ENCODE data around the gene PDZRN4. TPM values are rescaled to one million over a fixed set of nuclear protein-coding genes. Genes with fewer than 3 reads are reported as not detected.

Gene PDZRN4
- total RNA-seq, 2 experiments from 2014 or later = not detected

GRCh38 chr12:41334390-41334789, 146.3 kb downstream of the PDZRN4 start:
- ChIA-PET CTCF (no interaction called here), POLR2A (no interaction called here)
- no peak overlapping the region for H3K4me3 Mint-ChIP-seq

DNA sequence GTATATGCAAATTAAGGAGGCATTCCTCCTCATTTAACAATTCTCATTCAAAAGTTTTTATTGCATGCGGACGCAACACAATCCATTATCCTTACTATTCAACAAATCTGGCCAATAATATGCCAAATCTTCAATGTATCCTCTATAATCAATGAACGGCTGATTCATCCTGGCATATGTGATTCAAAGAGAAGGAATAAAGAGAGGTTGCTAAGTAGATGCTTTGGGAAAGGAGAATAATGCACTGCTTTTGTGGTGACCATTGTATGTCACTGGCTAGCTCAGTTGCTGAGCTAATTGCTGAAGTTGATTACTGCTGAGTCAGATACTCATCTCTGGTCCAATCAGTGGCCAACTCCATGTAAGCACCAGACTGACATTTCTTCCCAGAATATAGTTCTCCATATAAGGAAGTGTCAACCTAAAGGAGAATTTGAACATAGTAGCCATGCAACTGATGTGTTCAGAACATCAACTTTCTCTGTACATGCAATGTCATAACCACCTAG, 148.0 kb downstream of the PDZRN4 start:
- no peak for DNase-seq
- Mint-ChIP-seq H3K36me3 (ENCODE audit: low read depth) (no peaks in the 10 kb centered on the region), H3K4me3 (no peak overlapping the region), H3K9me3 (ENCODE audit: insufficient read depth) (no peaks in the 10 kb centered on the region), H3K27ac (no peak overlapping the region), H3K4me1 (ENCODE audit: low read depth) (no peaks in the 10 kb centered on the region), H3K27me3 (ENCODE audit: low read depth) (no peaks in the 10 kb centered on the region)
- no peak for ATAC-seq
- ChIA-PET POLR2A (no interaction called here), CTCF (no interaction called here)

More at GRCh38 chr12:41334390-41334789, 146.3 kb downstream of the PDZRN4 start:
- H3K27me3 Mint-ChIP-seq (ENCODE audit: low read depth) = no peaks in the 10 kb centered on the region
- ATAC-seq (no peak), DNase-seq (no peak)
- no peak overlapping the region for H3K27ac Mint-ChIP-seq
- no peaks in the 10 kb centered on the region for H3K9me3 Mint-ChIP-seq (ENCODE audit: insufficient read depth)
- no peaks in the 10 kb centered on the region for H3K4me1 Mint-ChIP-seq (ENCODE audit: low read depth)
- no peaks in the 10 kb centered on the region for H3K36me3 Mint-ChIP-seq (ENCODE audit: low read depth)

- DNase-seq = no peak
- H3K4me1 Mint-ChIP-seq (ENCODE audit: low read depth) = no peaks in the 10 kb centered on the region
- POLR2A ChIA-PET = no interaction called here
- CTCF ChIA-PET = no interaction called here
- H3K9me3 Mint-ChIP-seq (ENCODE audit: insufficient read depth) = no peaks in the 10 kb centered on the region
- no peak for ATAC-seq
- H3K27ac Mint-ChIP-seq = no peak overlapping the region
- H3K36me3 Mint-ChIP-seq (ENCODE audit: low read depth) = no peaks in the 10 kb centered on the region
- no peaks in the 10 kb centered on the region for H3K27me3 Mint-ChIP-seq (ENCODE audit: low read depth)
- H3K4me3 Mint-ChIP-seq = no peak overlapping the region
Observed at GRCh38 chr12:41339784-41340183, 151.7 kb downstream of the PDZRN4 start.

- POLR2A ChIA-PET = no interaction called here
- ATAC-seq (no peak), DNase-seq (no peak)
- no peaks in the 10 kb centered on the region for H3K36me3 Mint-ChIP-seq (ENCODE audit: low read depth)
- H3K27me3 Mint-ChIP-seq (ENCODE audit: low read depth) = no peaks in the 10 kb centered on the region
- no peak overlapping the region for H3K27ac Mint-ChIP-seq
- H3K4me1 Mint-ChIP-seq (ENCODE audit: low read depth) = no peaks in the 10 kb centered on the region
- H3K4me3 Mint-ChIP-seq = no peak overlapping the region
- no peaks in the 10 kb centered on the region for H3K9me3 Mint-ChIP-seq (ENCODE audit: insufficient read depth)
- CTCF ChIA-PET = no interaction called here
Observed at GRCh38 chr12:41344776-41345470, 156.8 kb downstream of the PDZRN4 start.

DNA sequence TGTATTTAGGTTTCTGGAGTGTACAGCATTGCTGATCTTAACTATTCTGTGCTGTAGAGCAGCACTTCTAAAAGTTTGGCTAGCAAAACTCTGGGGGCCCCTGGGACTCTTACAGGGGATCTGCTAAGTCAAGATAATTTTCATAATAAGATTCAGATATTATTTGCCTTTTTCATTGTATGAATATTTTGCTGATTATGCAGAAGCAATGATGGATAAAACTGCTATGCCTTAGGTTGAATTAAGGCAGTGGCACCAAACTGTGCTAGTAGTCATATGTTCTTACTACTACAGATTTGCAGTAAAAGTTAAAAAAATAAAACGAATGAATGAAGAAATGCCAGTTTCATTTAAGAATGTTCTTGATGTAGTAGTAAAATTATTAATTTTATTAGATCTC, 160.1 kb downstream of the PDZRN4 start:
- ChIA-PET POLR2A (no interaction called here), CTCF (no interaction called here)
- H3K9me3 Mint-ChIP-seq (ENCODE audit: insufficient read depth) = no peaks in the 10 kb centered on the region
- no peak overlapping the region for H3K27ac Mint-ChIP-seq
- DNase-seq (no peak), ATAC-seq (no peak)
- H3K4me3 Mint-ChIP-seq = no peak overlapping the region
- H3K36me3 Mint-ChIP-seq (ENCODE audit: low read depth) = no peaks in the 10 kb centered on the region
- no peaks in the 10 kb centered on the region for H3K27me3 Mint-ChIP-seq (ENCODE audit: low read depth)
- H3K4me1 Mint-ChIP-seq (ENCODE audit: low read depth) = no peaks in the 10 kb centered on the region

DNA sequence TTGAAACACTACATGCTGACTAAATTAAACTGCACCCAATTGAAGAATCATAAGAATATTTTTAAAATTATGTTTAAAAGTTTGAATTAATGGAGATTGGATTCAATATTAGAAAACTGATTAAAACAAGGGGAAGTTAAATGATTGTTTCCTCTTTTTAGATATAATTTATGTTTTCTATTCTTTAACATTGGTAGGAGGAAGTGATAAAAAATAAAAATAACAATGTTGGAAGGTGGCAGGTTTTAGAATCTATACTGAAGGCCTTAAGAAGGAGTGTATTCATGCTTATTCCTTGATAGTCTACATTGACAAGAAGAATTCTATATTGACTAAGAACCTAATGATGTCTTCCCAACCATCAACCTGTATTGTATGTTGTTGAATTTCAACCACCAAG, 168.1 kb downstream of the PDZRN4 start:
- ATAC-seq = no peak
- no peaks in the 10 kb centered on the region for H3K4me1 Mint-ChIP-seq (ENCODE audit: low read depth)
- POLR2A ChIA-PET = no interaction called here

DNA sequence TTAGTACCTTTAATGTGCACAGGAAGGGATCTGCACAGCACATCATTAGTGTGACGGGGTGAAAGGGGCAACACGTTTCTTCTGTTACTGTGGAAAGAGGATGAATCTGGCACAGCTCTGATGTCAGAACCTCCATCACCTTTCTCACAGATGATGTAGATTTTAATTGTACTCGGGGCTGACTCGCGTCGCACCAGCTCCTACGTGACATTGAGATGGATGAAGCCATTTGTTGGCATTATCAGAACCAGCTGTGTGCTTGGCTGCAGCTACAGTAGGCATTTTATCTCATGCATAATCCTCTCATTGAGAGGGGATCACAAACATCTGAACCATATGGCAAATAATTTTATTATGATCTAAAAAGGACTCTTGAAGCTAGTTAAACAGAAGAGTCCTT, 173.6 kb downstream of the PDZRN4 start:
- Mint-ChIP-seq H3K27me3 (ENCODE audit: low read depth) (no peaks in the 10 kb centered on the region), H3K4me3 (no peak overlapping the region), H3K4me1 (ENCODE audit: low read depth) (no peaks in the 10 kb centered on the region), H3K27ac (no peak overlapping the region), H3K36me3 (ENCODE audit: low read depth) (no peaks in the 10 kb centered on the region), H3K9me3 (ENCODE audit: insufficient read depth) (no peaks in the 10 kb centered on the region)
- ATAC-seq (no peak), DNase-seq (no peak)
- CTCF ChIA-PET = no interaction called here
- POLR2A ChIA-PET = no interaction called here

More for the DNA sequence above, 168.1 kb downstream of the PDZRN4 start:
- H3K27me3 Mint-ChIP-seq (ENCODE audit: low read depth) = no peaks in the 10 kb centered on the region
- no peak overlapping the region for H3K27ac Mint-ChIP-seq
- no peaks in the 10 kb centered on the region for H3K36me3 Mint-ChIP-seq (ENCODE audit: low read depth)
- H3K4me3 Mint-ChIP-seq = no peak overlapping the region
- no peak for DNase-seq
- CTCF ChIA-PET = no interaction called here
- H3K9me3 Mint-ChIP-seq (ENCODE audit: insufficient read depth) = no peaks in the 10 kb centered on the region

DNA sequence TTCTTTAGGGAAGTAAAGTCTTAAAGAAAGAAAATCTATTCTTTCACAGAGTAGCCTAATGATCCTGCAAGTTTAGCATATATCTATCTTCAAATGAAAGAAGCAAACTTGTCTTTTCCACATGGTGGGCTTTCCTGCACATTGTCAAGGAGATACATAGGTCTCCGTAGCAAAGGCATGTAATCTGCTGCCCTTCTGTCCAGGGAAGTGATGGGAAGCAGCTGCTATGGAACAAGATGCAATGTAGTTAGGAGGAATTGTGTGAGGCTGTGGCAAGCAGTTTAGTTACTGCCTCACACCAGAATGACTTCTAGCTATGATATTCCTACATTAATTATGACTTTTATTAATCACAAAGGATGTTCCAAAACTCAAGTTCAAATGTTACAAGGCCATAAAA, 174.4 kb downstream of the PDZRN4 start:
- Mint-ChIP-seq H3K36me3 (ENCODE audit: low read depth) (no peaks in the 10 kb centered on the region), H3K4me3 (no peak overlapping the region), H3K27ac (no peak overlapping the region), H3K4me1 (ENCODE audit: low read depth) (no peaks in the 10 kb centered on the region), H3K27me3 (ENCODE audit: low read depth) (no peaks in the 10 kb centered on the region), H3K9me3 (ENCODE audit: insufficient read depth) (no peaks in the 10 kb centered on the region)
- CTCF ChIA-PET = no interaction called here
- DNase-seq (no peak), ATAC-seq (no peak)
- POLR2A ChIA-PET = no interaction called here

GRCh38 chr12:41362931-41363330, 174.8 kb downstream of the PDZRN4 start:
- Mint-ChIP-seq H3K9me3 (ENCODE audit: insufficient read depth) (no peaks in the 10 kb centered on the region), H3K4me3 (no peak overlapping the region), H3K36me3 (ENCODE audit: low read depth) (no peaks in the 10 kb centered on the region), H3K4me1 (ENCODE audit: low read depth) (no peaks in the 10 kb centered on the region), H3K27ac (no peak overlapping the region), H3K27me3 (ENCODE audit: low read depth) (no peaks in the 10 kb centered on the region)
- DNase-seq = no peak
- POLR2A ChIA-PET = no interaction called here
- CTCF ChIA-PET = no interaction called here
- no peak for ATAC-seq

DNA sequence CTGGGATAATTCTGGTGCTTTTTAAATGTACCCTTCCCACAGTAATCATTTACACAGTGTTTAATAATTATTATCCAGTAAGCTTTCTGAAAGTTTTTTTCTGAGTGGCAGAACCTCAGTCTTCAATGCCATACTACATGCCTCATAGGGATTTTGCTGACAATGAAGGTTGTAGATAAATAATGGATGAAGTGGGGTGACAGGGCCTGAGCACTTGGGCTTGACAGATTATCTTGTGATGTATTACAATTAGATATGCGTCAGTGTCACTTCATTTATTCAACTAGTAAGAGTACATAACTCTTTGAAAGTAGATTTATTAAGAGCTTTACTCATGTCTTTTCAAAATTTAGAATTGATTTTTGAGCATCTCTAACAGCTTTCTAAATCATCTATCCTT, 176.1 kb downstream of the PDZRN4 start:
- Mint-ChIP-seq H3K36me3 (ENCODE audit: low read depth) (no peaks in the 10 kb centered on the region), H3K9me3 (ENCODE audit: insufficient read depth) (no peaks in the 10 kb centered on the region), H3K4me1 (ENCODE audit: low read depth) (no peaks in the 10 kb centered on the region), H3K4me3 (no peak overlapping the region), H3K27ac (no peak overlapping the region), H3K27me3 (ENCODE audit: low read depth) (no peaks in the 10 kb centered on the region)
- POLR2A ChIA-PET = no interaction called here
- ATAC-seq (no peak), DNase-seq (no peak)
- CTCF ChIA-PET = no interaction called here

DNA sequence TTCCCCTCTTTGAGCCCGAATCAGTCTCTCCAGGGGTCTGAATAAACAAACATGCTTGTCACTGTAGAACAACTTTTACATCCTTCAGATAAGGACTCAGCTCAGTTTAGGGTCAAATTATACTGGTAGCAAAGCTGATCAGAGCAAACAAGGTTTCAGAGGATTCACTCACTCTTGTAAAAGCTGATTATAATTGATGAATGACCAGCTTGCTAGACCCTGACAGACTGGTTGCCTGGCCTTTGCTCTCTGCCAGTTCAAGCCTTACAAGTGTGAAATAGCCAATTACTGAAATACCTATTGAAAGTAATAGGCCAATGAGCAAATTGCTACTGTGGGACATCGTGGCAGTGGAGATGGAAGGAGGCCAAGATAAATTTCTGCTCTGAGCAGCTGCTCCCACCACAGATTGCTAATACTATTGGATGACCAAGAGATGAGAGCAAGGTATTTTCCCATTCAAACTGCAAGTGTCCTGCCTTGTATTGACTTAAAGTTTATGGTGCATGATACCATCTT, 177.6 kb downstream of the PDZRN4 start:
- no peaks in the 10 kb centered on the region for H3K36me3 Mint-ChIP-seq (ENCODE audit: low read depth)
- H3K27me3 Mint-ChIP-seq (ENCODE audit: low read depth) = no peaks in the 10 kb centered on the region
- DNase-seq (no peak), ATAC-seq (no peak)
- H3K4me1 Mint-ChIP-seq (ENCODE audit: low read depth) = no peaks in the 10 kb centered on the region
- CTCF ChIA-PET = no interaction called here
- H3K4me3 Mint-ChIP-seq = no peak overlapping the region
- H3K9me3 Mint-ChIP-seq (ENCODE audit: insufficient read depth) = no peaks in the 10 kb centered on the region
- POLR2A ChIA-PET = no interaction called here
- H3K27ac Mint-ChIP-seq = no peak overlapping the region

DNA sequence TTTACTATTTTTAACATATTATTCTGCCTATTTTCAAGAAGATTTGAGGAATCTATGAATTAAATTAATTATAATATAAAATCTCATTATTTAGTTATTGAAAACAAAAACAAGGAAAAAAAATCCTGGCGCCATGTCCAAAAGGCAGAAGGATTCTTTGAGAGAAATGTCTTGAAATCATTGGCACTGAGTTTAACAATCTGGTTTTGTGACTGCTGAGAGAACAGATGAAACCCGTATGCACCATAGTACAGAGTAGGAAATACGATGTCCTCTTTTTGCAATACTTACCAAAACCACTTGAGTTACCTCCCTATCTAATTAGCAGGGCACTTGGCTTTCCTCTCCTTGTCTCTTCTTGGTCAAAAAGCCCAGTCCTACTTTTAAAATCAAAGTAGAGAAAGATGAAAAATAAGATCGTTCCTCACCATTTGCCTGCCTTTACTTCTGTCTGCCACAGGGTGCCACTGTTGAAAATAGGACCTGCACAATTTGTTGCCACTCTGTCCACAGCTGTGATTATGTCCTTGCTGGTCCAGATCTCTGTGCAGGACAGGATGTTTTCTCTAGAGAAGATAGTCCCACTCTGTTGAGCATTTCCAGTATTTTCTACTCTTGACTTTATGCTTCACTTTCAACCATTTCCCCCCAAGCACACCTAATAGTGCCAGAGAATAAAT, 179.7 kb downstream of the PDZRN4 start:
- Mint-ChIP-seq H3K4me3 (no peak overlapping the region), H3K27ac (no peak overlapping the region), H3K36me3 (ENCODE audit: low read depth) (no peaks in the 10 kb centered on the region), H3K4me1 (ENCODE audit: low read depth) (no peaks in the 10 kb centered on the region), H3K27me3 (ENCODE audit: low read depth) (no peaks in the 10 kb centered on the region), H3K9me3 (ENCODE audit: insufficient read depth) (no peaks in the 10 kb centered on the region)
- DNase-seq (no peak), ATAC-seq (no peak)
- POLR2A ChIA-PET = no interaction called here
- CTCF ChIA-PET = no interaction called here

All from activated CD8-positive, alpha-beta T cell treated with anti-CD3 and anti-CD28 coated beads, Interleukin-2, amount 10 ng/mL, durations not matched to agents 7 days and 5 days (primary cell).